Measurements from ENCODE around the gene POLR1A. TPM values are rescaled to one million over a fixed set of nuclear protein-coding genes. Genes with fewer than 3 reads are reported as not detected.

The POLR1A gene
- total RNA-seq, 1 experiment from 2014 or later: 47.5 TPM

DNA sequence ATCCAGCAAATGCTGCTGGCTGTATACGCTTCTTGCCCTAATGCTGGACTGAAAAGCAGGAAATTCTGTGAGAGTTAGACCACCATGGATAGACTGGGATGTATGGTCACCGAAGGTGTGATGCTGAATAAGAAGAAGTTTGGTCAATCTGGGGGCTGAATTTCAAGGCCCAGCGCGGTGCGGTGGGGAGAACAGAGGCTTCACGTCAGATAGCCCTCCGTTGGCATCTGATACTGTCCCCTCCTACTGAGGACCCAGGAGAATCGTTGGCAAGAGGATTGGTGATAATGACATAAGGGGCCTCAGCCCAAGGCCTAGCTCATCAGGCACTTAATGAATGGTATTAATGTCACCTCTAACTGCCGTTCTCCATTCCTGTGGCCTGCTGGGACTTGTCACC lies 119.6 kb downstream of the POLR1A start:
- H3K27me3 Mint-ChIP-seq (ENCODE audit: low read depth): peaks cover 2% of the 10 kb centered on the region; the same call in 1 of the 2 replicates
- no peaks in the 10 kb centered on the region for H3K36me3 Mint-ChIP-seq
- TF ChIP-seq, protein P1, sequence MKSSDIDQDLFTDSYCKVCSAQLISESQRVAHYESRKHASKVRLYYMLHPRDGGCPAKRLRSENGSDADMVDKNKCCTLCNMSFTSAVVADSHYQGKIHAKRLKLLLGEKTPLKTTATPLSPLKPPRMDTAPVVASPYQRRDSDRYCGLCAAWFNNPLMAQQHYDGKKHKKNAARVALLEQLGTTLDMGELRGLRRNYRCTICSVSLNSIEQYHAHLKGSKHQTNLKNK (CRISPR knock-in tag; IDR thresholded peaks at IDR 0.05): no peak
- TF ChIP-seq CBFB (CRISPR knock-in tag; IDR thresholded peaks at IDR 0.05; ENCODE audit: low read depth) (no peak), EMX1 (CRISPR knock-in tag; IDR thresholded peaks at IDR 0.05) (no peak), SP1 (CRISPR knock-in tag; conservative IDR thresholded peaks at IDR 0.05) (no peak), ELF4 (CRISPR knock-in tag; IDR thresholded peaks at IDR 0.05; ENCODE audit: low read depth) (no peak), CREB1 (CRISPR knock-in tag; IDR thresholded peaks at IDR 0.05) (no peak)
- TF ChIP-seq, protein P2, sequence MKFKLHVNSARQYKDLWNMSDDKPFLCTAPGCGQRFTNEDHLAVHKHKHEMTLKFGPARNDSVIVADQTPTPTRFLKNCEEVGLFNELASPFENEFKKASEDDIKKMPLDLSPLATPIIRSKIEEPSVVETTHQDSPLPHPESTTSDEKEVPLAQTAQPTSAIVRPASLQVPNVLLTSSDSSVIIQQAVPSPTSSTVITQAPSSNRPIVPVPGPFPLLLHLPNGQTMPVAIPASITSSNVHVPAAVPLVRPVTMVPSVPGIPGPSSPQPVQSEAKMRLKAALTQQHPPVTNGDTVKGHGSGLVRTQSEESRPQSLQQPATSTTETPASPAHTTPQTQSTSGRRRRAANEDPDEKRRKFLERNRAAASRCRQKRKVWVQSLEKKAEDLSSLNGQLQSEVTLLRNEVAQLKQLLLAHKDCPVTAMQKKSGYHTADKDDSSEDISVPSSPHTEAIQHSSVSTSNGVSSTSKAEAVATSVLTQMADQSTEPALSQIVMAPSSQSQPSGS (CRISPR knock-in tag; IDR thresholded peaks at IDR 0.05; ENCODE audit: borderline replicate concordance, low read depth): no peak
- TF ChIP-seq, protein P3, sequence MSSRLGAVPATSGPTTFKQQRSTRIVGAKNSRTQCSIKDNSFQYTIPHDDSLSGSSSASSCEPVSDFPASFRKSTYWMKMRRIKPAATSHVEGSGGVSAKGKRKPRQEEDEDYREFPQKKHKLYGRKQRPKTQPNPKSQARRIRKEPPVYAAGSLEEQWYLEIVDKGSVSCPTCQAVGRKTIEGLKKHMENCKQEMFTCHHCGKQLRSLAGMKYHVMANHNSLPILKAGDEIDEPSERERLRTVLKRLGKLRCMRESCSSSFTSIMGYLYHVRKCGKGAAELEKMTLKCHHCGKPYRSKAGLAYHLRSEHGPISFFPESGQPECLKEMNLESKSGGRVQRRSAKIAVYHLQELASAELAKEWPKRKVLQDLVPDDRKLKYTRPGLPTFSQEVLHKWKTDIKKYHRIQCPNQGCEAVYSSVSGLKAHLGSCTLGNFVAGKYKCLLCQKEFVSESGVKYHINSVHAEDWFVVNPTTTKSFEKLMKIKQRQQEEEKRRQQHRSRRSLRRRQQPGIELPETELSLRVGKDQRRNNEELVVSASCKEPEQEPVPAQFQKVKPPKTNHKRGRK (CRISPR knock-in tag; IDR thresholded peaks at IDR 0.05; ENCODE audit: borderline replicate concordance): no peak
- TF ChIP-seq, protein P4, sequence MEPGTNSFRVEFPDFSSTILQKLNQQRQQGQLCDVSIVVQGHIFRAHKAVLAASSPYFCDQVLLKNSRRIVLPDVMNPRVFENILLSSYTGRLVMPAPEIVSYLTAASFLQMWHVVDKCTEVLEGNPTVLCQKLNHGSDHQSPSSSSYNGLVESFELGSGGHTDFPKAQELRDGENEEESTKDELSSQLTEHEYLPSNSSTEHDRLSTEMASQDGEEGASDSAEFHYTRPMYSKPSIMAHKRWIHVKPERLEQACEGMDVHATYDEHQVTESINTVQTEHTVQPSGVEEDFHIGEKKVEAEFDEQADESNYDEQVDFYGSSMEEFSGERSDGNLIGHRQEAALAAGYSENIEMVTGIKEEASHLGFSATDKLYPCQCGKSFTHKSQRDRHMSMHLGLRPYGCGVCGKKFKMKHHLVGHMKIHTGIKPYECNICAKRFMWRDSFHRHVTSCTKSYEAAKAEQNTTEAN (CRISPR knock-in tag; IDR thresholded peaks at IDR 0.05): no peak
- ATAC-seq: no peak
- H3K9me3 Mint-ChIP-seq: no peaks in the 10 kb centered on the region
- ChIA-PET POLR2A (no interaction called here), CTCF (no interaction called here)
- H3K4me3 Mint-ChIP-seq: no peak overlapping the region
- no peak for DNase-seq (ENCODE audit: low spot score)
- H3K27ac Mint-ChIP-seq: no peak overlapping the region
- H3K4me1 Mint-ChIP-seq: no peaks in the 10 kb centered on the region

DNA sequence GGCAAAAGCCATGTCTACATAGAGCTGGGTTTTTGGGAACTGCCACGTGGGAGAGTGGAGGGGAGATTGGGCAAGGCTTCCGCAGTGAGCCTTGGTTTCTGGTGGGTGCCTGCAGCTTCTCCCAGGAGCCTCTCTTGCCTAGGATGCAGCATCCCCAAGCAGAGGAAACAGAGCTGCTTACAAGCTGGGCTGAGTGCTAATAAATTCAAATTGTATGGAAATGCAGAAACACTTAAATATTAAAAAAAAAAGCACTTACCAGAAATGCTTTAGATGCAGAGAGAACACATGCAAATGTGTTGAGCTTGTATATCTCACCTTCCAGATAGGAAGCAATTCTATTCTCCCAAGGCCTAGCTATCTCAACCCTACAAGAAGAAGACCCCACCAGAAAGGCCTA lies 120.9 kb downstream of the POLR1A start:
- ATAC-seq: no peak
- peaks cover 4% of the 10 kb centered on the region; the same call in 1 of the 2 replicates for H3K9me3 Mint-ChIP-seq
- POLR2A ChIA-PET: no interaction called here

GRCh38 chr2:85983766-85984165 lies 121.9 kb downstream of the POLR1A start:
- H3K4me1 Mint-ChIP-seq: no peaks in the 10 kb centered on the region
- DNase-seq (ENCODE audit: low spot score): no peak
- peaks cover 2% of the 10 kb centered on the region for H3K27me3 Mint-ChIP-seq (ENCODE audit: low read depth)
- H3K4me3 Mint-ChIP-seq: no peak overlapping the region
- no peaks in the 10 kb centered on the region for H3K36me3 Mint-ChIP-seq
- POLR2A ChIA-PET: no interaction called here
- ATAC-seq: no peak
- CTCF ChIA-PET: no interaction called here
- TF ChIP-seq ZNF263 (CRISPR knock-in tag; IDR thresholded peaks at IDR 0.05; ENCODE audit: low read depth) (no peak), JUN (CRISPR knock-in tag; IDR thresholded peaks at IDR 0.05) (no peak), TEAD1 (CRISPR knock-in tag; IDR thresholded peaks at IDR 0.05) (no peak), NFATC4 (CRISPR knock-in tag; IDR thresholded peaks at IDR 0.05) (no peak)
- H3K9me3 Mint-ChIP-seq: peaks cover 4% of the 10 kb centered on the region; the same call in 1 of the 2 replicates
- no peak overlapping the region for H3K27ac Mint-ChIP-seq

More for the DNA sequence above, 120.9 kb downstream of the POLR1A start:
- TF ChIP-seq, protein P5, sequence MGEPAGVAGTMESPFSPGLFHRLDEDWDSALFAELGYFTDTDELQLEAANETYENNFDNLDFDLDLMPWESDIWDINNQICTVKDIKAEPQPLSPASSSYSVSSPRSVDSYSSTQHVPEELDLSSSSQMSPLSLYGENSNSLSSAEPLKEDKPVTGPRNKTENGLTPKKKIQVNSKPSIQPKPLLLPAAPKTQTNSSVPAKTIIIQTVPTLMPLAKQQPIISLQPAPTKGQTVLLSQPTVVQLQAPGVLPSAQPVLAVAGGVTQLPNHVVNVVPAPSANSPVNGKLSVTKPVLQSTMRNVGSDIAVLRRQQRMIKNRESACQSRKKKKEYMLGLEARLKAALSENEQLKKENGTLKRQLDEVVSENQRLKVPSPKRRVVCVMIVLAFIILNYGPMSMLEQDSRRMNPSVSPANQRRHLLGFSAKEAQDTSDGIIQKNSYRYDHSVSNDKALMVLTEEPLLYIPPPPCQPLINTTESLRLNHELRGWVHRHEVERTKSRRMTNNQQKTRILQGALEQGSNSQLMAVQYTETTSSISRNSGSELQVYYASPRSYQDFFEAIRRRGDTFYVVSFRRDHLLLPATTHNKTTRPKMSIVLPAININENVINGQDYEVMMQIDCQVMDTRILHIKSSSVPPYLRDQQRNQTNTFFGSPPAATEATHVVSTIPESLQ (CRISPR knock-in tag; IDR thresholded peaks at IDR 0.05): no peak
- TF ChIP-seq JUN (CRISPR knock-in tag; IDR thresholded peaks at IDR 0.05) (no peak), ESRRA (CRISPR knock-in tag; IDR thresholded peaks at IDR 0.05; ENCODE audit: borderline replicate concordance) (no peak)
- TF ChIP-seq, protein P1 (CRISPR knock-in tag; IDR thresholded peaks at IDR 0.05): no peak
- Mint-ChIP-seq H3K4me3 (no peak overlapping the region), H3K4me1 (no peaks in the 10 kb centered on the region), H3K27me3 (ENCODE audit: low read depth) (peaks cover 2% of the 10 kb centered on the region), H3K36me3 (no peaks in the 10 kb centered on the region), H3K27ac (no peak overlapping the region)
- DNase-seq (ENCODE audit: low spot score): no peak
- CTCF ChIA-PET: interaction anchor here (1.3 kb wide), 1 partner anchor 95 kb away, joined by 3 read pairs; no protein-coding TSS in a partner anchor
